ENCODE measurements around the gene KLF2.

- TF ChIP-seq CTCF (IDR thresholded peaks at IDR 0.05 in 2 of 3, conservative IDR thresholded peaks at IDR 0.05 in 1 of 3; ENCODE audit: control insufficient read depth in 2 of 3, extremely low read depth in 1 of 3, insufficient read depth in 1 of 3, low read depth in 3 of 3, low read length in 3 of 3) (no peak), MLLT1 (IDR thresholded peaks at IDR 0.05) (no peak), HCFC1 (IDR thresholded peaks at IDR 0.05; ENCODE audit: low read length) (no peak), POLR2AphosphoS5 (IDR thresholded peaks at IDR 0.05; ENCODE audit: low read length) (no peak), EP300 (IDR thresholded peaks at IDR 0.05; ENCODE audit: borderline replicate concordance in 1 of 2, control insufficient read depth in 1 of 2, low read depth in 2 of 2, low read length in 2 of 2) (no peak)
These were observed 20.9 kb upstream of the KLF2 start for GRCh38 chr19:16303755-16304154.
